HepG2 (cell line): ENCODE results near the gene AGAP3. TPM values are rescaled to one million over a fixed set of nuclear protein-coding genes. Genes with fewer than 3 reads are reported as not detected.

Source experiments
- CC2D1A ChIP-seq: sonication (generic); formaldehyde crosslinking; IDR thresholded peaks from 2 replicates; pipeline ENCODE4 v1.8.1; 2023; ENCODE audit warnings: mild to moderate bottlenecking, missing genetic modification reagents
- ELF1 ChIP-seq: sonication (generic); formaldehyde crosslinking; IDR thresholded peaks from 2 replicates; pipeline ENCODE4 v1.4.0; 2020; ENCODE audit warnings: missing genetic modification reagents
- KLF13 ChIP-seq: sonication (generic); formaldehyde crosslinking; IDR thresholded peaks from 2 replicates; pipeline ENCODE4 v1.4.0; 2020; ENCODE audit warnings: mild to moderate bottlenecking, missing genetic modification reagents
- KLF16 ChIP-seq, 2 experiments: sonication (generic) in 1 of 2; formaldehyde crosslinking in 1 of 2; IDR thresholded peaks; 2 replicates each; pipeline versions ENCODE4 v1.6.1 to v1.8.0; 2016 to 2023; ENCODE audit warnings: missing genetic modification reagents in 2 of 2, missing compliant biosample characterization in 1 of 2
- PCBP1 ChIP-seq: fragments of 200-400 bp; formaldehyde crosslinking; IDR thresholded peaks from 2 replicates; pipeline ENCODE4 v1.6.1; 2017; ENCODE audit warnings: mild to moderate bottlenecking, low read depth, low read length, borderline replicate concordance
- PLSCR1 ChIP-seq: sonication (generic); formaldehyde crosslinking; IDR thresholded peaks from 2 replicates; pipeline ENCODE4 v1.5.0; 2020; ENCODE audit warnings: missing genetic modification reagents, mild to moderate bottlenecking, borderline replicate concordance
- RBM22 ChIP-seq: fragments of 200-400 bp; formaldehyde crosslinking; optimal IDR thresholded peaks from 2 replicates; pipeline ENCODE3; 2017; ENCODE audit warnings: mild to moderate bottlenecking, low read length, moderate library complexity
- RFX5 ChIP-seq: IDR thresholded peaks from 2 replicates; pipeline ENCODE4 v1.6.1; 2011; ENCODE audit warnings: low read depth, low read length, improper control_type of control experiment
- ZBTB25 ChIP-seq: IDR thresholded peaks from 2 replicates; pipeline ENCODE4 v1.6.1; 2018; ENCODE audit warnings: missing genetic modification reagents
- ZFP82 ChIP-seq: sonication (generic); formaldehyde crosslinking; IDR thresholded peaks from 2 replicates; pipeline ENCODE4 v1.5.1; 2020; ENCODE audit warnings: mild to moderate bottlenecking, missing genetic modification reagents, borderline replicate concordance
- ZMYM3 ChIP-seq: sonication (generic); formaldehyde crosslinking; IDR thresholded peaks from 2 replicates; pipeline ENCODE4 v1.5.1; 2020; ENCODE audit warnings: mild to moderate bottlenecking, missing genetic modification reagents
- ZNF460 ChIP-seq: sonication (generic); formaldehyde crosslinking; IDR thresholded peaks from 2 replicates; pipeline ENCODE4 v1.5.1; 2020; ENCODE audit warnings: missing genetic modification reagents, mild to moderate bottlenecking, borderline replicate concordance
- ZNF549 ChIP-seq: sonication (generic); formaldehyde crosslinking; IDR thresholded peaks from 2 replicates; pipeline ENCODE4 v1.5.0; 2020; ENCODE audit warnings: missing genetic modification reagents
- ZNF607 ChIP-seq: sonication (generic); formaldehyde crosslinking; IDR thresholded peaks from 2 replicates; pipeline ENCODE4 v1.5.1; 2020; ENCODE audit warnings: missing genetic modification reagents, mild to moderate bottlenecking, borderline replicate concordance
- polyA plus RNA-seq, 8 experiments: library from polyadenylated mRNA; depleted of rRNA in 3 of 8; stranded (reverse) in 7 of 8; unstranded in 1 of 8; fragments of >200 nt; fragmentation: Illumina TruSeq in 4 of 8; extraction: Trizol in 4 of 8; gene quantifications; 2 replicates each; pipeline versions ENCODE4 v1.2.1 to v1.2.3, GENCODE V29; 2011 to 2016; ENCODE audit warnings: low read depth in 4 of 8, missing spikeins in 1 of 8, mixed read lengths in 1 of 8; ENCODE audit not compliant: insufficient read depth in 1 of 8
- total RNA-seq, 5 experiments: library from RNA; depleted of rRNA; stranded (reverse); fragments of >200 nt; fragmentation: Illumina TruSeq; extraction: Trizol; gene quantifications; 2 replicates each; pipeline ENCODE4 v1.2.3, GENCODE V29; 2016; ENCODE audit warnings: low read depth in 1 of 5
- TF ChIP-seq, protein P1 (sequence below): sonication (generic); formaldehyde crosslinking; IDR thresholded peaks from one replicate; pipeline ENCODE4 v1.5.1; 2020; ENCODE audit warnings: mild to moderate bottlenecking, missing genetic modification reagents; ENCODE audit errors: not compliant biosample characterization
- TF ChIP-seq, protein P2 (sequence below): sonication (generic); formaldehyde crosslinking; IDR thresholded peaks from 2 replicates; pipeline ENCODE4 v1.5.0; 2020; ENCODE audit warnings: mild to moderate bottlenecking, missing genetic modification reagents

Gene AGAP3
- total and polyA plus RNA-seq, 2 of the 13 experiments (the other 11 are each of a cell fraction or from before 2014, with no cell fraction given): 31.3 to 61.4 TPM

- TF ChIP-seq ZBTB25 (peak; percentile 90; the same call in 1 of the 2 replicates), PLSCR1 (CRISPR knock-in tag) (no peak), ZMYM3 (CRISPR knock-in tag) (no peak), ZNF460 (CRISPR knock-in tag) (no peak), CC2D1A (CRISPR knock-in tag) (no peak), ZNF549 (CRISPR knock-in tag) (no peak), ZFP82 (no peak), PCBP1 (0 out of 2 replicates have a peak, but pooled peaks have one; percentile 24), KLF16 (CRISPR knock-in tag; IDR thresholded peaks at IDR 0.05) (peak in 1 of 2 experiments; percentile 73; a peak in 1 of 4 replicates), RFX5 (no peak), ZNF607 (CRISPR knock-in tag) (peak; percentile 14; the same call in 1 of the 2 replicates), RBM22 (no peak), KLF13 (CRISPR knock-in tag) (0 out of 2 replicates have a peak, but pooled peaks have one; percentile 51), ELF1 (CRISPR knock-in tag) (peak; percentile 97)
- TF ChIP-seq, protein P1, sequence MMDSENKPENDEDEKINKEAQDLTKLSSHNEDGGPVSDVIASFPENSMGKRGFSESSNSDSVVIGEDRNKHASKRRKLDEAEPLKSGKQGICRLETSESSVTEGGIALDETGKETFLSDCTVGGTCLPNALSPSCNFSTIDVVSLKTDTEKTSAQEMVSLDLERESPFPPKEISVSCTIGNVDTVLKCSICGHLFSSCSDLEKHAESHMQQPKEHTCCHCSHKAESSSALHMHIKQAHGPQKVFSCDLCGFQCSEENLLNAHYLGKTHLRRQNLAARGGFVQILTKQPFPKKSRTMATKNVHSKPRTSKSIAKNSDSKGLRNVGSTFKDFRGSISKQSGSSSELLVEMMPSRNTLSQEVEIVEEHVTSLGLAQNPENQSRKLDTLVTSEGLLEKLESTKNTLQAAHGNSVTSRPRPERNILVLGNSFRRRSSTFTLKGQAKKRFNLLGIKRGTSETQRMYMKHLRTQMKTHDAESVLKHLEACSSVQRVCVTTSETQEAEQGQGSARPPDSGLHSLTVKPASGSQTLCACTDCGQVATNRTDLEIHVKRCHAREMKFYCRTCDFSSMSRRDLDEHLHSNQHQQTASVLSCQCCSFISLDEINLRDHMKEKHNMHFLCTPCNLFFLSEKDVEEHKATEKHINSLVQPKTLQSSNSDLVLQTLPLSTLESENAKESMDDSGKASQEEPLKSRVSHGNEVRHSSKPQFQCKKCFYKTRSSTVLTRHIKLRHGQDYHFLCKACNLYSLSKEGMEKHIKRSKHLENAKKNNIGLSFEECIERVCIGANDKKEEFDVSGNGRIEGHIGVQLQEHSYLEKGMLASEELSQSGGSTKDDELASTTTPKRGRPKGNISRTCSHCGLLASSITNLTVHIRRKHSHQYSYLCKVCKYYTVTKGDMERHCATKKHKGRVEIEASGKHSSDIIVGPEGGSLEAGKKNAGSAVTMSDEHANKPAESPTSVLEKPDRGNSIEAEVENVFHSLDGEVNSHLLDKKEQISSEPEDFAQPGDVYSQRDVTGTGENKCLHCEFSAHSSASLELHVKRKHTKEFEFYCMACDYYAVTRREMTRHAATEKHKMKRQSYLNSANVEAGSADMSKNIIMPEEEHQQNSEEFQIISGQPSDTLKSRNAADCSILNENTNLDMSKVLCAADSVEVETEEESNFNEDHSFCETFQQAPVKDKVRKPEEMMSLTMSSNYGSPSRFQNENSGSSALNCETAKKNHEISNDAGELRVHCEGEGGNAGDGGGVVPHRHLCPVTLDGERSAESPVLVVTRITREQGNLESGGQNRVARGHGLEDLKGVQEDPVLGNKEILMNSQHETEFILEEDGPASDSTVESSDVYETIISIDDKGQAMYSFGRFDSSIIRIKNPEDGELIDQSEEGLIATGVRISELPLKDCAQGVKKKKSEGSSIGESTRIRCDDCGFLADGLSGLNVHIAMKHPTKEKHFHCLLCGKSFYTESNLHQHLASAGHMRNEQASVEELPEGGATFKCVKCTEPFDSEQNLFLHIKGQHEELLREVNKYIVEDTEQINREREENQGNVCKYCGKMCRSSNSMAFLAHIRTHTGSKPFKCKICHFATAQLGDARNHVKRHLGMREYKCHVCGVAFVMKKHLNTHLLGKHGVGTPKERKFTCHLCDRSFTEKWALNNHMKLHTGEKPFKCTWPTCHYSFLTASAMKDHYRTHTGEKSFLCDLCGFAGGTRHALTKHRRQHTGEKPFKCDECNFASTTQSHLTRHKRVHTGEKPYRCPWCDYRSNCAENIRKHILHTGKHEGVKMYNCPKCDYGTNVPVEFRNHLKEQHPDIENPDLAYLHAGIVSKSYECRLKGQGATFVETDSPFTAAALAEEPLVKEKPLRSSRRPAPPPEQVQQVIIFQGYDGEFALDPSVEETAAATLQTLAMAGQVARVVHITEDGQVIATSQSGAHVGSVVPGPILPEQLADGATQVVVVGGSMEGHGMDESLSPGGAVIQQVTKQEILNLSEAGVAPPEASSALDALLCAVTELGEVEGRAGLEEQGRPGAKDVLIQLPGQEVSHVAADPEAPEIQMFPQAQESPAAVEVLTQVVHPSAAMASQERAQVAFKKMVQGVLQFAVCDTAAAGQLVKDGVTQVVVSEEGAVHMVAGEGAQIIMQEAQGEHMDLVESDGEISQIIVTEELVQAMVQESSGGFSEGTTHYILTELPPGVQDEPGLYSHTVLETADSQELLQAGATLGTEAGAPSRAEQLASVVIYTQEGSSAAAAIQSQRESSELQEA (CRISPR knock-in tag): no peak
- TF ChIP-seq, protein P2, sequence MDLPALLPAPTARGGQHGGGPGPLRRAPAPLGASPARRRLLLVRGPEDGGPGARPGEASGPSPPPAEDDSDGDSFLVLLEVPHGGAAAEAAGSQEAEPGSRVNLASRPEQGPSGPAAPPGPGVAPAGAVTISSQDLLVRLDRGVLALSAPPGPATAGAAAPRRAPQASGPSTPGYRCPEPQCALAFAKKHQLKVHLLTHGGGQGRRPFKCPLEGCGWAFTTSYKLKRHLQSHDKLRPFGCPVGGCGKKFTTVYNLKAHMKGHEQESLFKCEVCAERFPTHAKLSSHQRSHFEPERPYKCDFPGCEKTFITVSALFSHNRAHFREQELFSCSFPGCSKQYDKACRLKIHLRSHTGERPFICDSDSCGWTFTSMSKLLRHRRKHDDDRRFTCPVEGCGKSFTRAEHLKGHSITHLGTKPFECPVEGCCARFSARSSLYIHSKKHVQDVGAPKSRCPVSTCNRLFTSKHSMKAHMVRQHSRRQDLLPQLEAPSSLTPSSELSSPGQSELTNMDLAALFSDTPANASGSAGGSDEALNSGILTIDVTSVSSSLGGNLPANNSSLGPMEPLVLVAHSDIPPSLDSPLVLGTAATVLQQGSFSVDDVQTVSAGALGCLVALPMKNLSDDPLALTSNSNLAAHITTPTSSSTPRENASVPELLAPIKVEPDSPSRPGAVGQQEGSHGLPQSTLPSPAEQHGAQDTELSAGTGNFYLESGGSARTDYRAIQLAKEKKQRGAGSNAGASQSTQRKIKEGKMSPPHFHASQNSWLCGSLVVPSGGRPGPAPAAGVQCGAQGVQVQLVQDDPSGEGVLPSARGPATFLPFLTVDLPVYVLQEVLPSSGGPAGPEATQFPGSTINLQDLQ (CRISPR knock-in tag): no peak
These were observed 28.1 kb upstream of the AGAP3 start (continued) for GRCh38 chr7:151057989-151058780.
